Stomach (tissue), 9 donors: Measurements from ENCODE around the gene ACE. TPM values are rescaled to one million over a fixed set of nuclear protein-coding genes. Genes with fewer than 3 reads are reported as not detected.

Experiments used
- DNase-seq, 2 donors: peaks; one replicate each; pipeline versions ENCODE4 v3.0.0 to v3.0.0-alpha.2; 2013 to 2019
- H3K27ac ChIP-seq, 5 donors: fragments of 200-600 bp in 4 of 5; sonication (generic) in 4 of 5; one replicate each; pipeline ENCODE4 v1.5.1; 2013 to 2019; ENCODE audit warnings: mild to moderate bottlenecking in 1 of 5, moderate library complexity in 1 of 5
- H3K27me3 ChIP-seq, 3 donors: fragments of 200-600 bp; sonication (generic); one replicate each; pipeline ENCODE4 v1.5.1; 2017 to 2019; ENCODE audit warnings: mixed run types in 1 of 3
- H3K36me3 ChIP-seq, 4 donors: fragments of 200-600 bp; sonication (generic); 1 replicate in 3 of 4; 2 replicates in 1 of 4; pipeline ENCODE4 v1.5.1; 2016 to 2019
- H3K4me1 ChIP-seq, 4 donors: fragments of 200-600 bp; sonication (generic); one replicate each; pipeline ENCODE4 v1.5.1; 2016 to 2019
- H3K4me3 ChIP-seq, 4 donors: fragments of 200-600 bp; sonication (generic) in 3 of 4; one replicate each; pipeline ENCODE4 v1.5.1; 2016 to 2019; ENCODE audit warnings: mild to moderate bottlenecking in 1 of 4
- H3K9me3 ChIP-seq, 4 donors: fragments of 200-600 bp; sonication (generic); one replicate each; pipeline ENCODE4 v1.5.1; 2016 to 2019
- CTCF ChIP-seq, 7 experiments: fragments of 450-650 bp in 4 of 7; fragments of 200-600 bp in 3 of 7; sonication (generic) in 3 of 7; IDR thresholded peaks; one replicate each; pipeline ENCODE4 v1.5.1; 2016 to 2019; ENCODE audit warnings: antibody characterized with exemption in 7 of 7, control low read depth in 2 of 7, mild to moderate bottlenecking in 1 of 7
- EP300 ChIP-seq: sonication (generic); formaldehyde crosslinking; IDR thresholded peaks from one replicate; pipeline ENCODE4 v1.6.1; 2017; ENCODE audit warnings: antibody characterized with exemption
- POLR2A ChIP-seq, 4 donors: fragments of 450-650 bp; IDR thresholded peaks; one replicate each; pipeline ENCODE4 v1.6.1; 2016; ENCODE audit warnings: antibody characterized with exemption in 4 of 4, control low read depth in 2 of 4, mild to moderate bottlenecking in 1 of 4, moderate library complexity in 1 of 4
- POLR2AphosphoS5 ChIP-seq, 3 donors: sonication (generic); formaldehyde crosslinking; IDR thresholded peaks; one replicate each; pipeline ENCODE4 v1.6.1; 2016; ENCODE audit warnings: antibody characterized with exemption in 3 of 3
- WGBS, 5 donors: extraction: QIAGEN DNeasy Blood & Tissue Kit in 3 of 5; methylation state at CpG; one replicate each; pipeline versions ENCODE4 v1.1.5 to v1.1.7; 2013 to 2018; 5-methylcytosine and 5-hydroxymethylcytosine counted together
- intact Hi-C: fragments of 100-400 bp; cut with DNase I; formaldehyde crosslinking; loops from one replicate; pipeline ENCODE4 v1.15.1; 2023; ENCODE audit warnings: low total_unique reads
- polyA plus RNA-seq, 3 donors: library from polyadenylated mRNA; stranded (reverse); fragments of 200-250 nt; gene quantifications; one replicate each; pipeline ENCODE4 v1.2.3, GENCODE V29; 2013
- total RNA-seq, 5 donors: library from RNA; depleted of rRNA; stranded (reverse); fragments of >200 nt; gene quantifications; one replicate each; pipeline versions ENCODE4 v1.1.0 to v1.2.3, GENCODE V29; 2014 to 2016
- donor health status: healthy with polysubstance abuse.
- donor health status: Bipolar disorder and iron deficiency.
- donor health status: healthy.

Gene ACE
- total and polyA plus RNA-seq, 8 donors: 1.3 to 232 (median 4.4) TPM

- peaks cover 0 to 37% (median 8%) of the 10 kb centered on the region in 3 donors for H3K27me3 ChIP-seq
- H3K36me3 ChIP-seq: no peaks in the 10 kb centered on the region
- H3K9me3 ChIP-seq: no peaks in the 10 kb centered on the region
- no peak for TF ChIP-seq EP300
- no peak for TF ChIP-seq POLR2AphosphoS5 (IDR thresholded peaks at IDR 0.05)
- TF ChIP-seq POLR2A (IDR thresholded peaks at IDR 0.05): no peak
- H3K4me3 ChIP-seq: no peak overlapping the region
- no peak overlapping the region for H3K27ac ChIP-seq
- intact Hi-C loops: no loop called here
- 72 to 91% (median 86%) methylated on average over 8 to 9 of the region's 9 CpGs for WGBS, 5 donors
- no peak for DNase-seq
- H3K4me1 ChIP-seq: peaks cover 2 to 4% (median 3%) of the 10 kb centered on the region in 4 donors
Observed at GRCh38 chr17:63528183-63528582, 51.3 kb downstream of the ACE start.

GRCh38 chr17:63529711-63530556 lies 53.1 kb downstream of the ACE start:
- intact Hi-C loops: no loop called here
- no peak for TF ChIP-seq CTCF (IDR thresholded peaks at IDR 0.05)
- no peak for TF ChIP-seq POLR2A (IDR thresholded peaks at IDR 0.05)
- no peak for TF ChIP-seq EP300
- TF ChIP-seq POLR2AphosphoS5 (IDR thresholded peaks at IDR 0.05): no peak
- WGBS, 5 donors: 77 to 82% (median 78%) methylated on average over 20 to 26 of the region's 26 CpGs
- Histone ChIP-seq H3K27me3 (peaks cover 0 to 23% (median 0%) of the 10 kb centered on the region in 3 donors), H3K36me3 (no peaks in the 10 kb centered on the region), H3K27ac (no peak overlapping the region), H3K4me3 (no peak overlapping the region), H3K4me1 (no peaks in the 10 kb centered on the region), H3K9me3 (no peaks in the 10 kb centered on the region)
- DNase-seq: no peak

DNA sequence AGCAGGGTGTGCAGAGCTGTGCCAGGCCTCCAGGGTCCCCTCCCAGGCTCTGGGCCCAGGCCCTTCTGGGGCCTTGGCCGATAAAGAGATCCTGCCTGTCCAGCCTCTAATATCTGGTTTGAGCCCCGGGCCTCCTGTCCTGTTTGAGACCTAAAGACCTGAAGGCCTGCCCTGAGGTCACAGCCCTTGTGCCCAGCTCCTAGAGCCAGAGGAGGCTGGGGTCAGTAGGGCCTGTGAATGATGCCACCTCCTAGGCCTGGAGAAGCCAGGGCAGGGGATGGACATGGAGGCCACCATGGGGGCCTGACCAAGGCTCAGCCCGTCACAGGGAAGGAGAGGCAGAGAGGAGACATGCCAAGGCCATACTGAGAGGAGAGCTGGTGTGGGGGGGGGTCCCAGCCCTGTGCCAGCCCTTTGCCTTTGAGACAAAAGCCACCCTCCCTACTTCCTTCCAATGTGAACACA lies 53.7 kb downstream of the ACE start:
- Histone ChIP-seq H3K27ac (no peak overlapping the region), H3K4me1 (no peaks in the 10 kb centered on the region), H3K4me3 (no peak overlapping the region), H3K27me3 (peaks cover 0 to 23% (median 0%) of the 10 kb centered on the region in 3 donors), H3K9me3 (no peaks in the 10 kb centered on the region), H3K36me3 (no peaks in the 10 kb centered on the region)
- no peak for DNase-seq
- WGBS, 5 donors: 80 to 97% (median 87%) methylated on average over 3 of the region's 3 CpGs
- TF ChIP-seq POLR2AphosphoS5 (IDR thresholded peaks at IDR 0.05) (no peak), EP300 (no peak), CTCF (IDR thresholded peaks at IDR 0.05) (no peak), POLR2A (IDR thresholded peaks at IDR 0.05) (no peak)
- intact Hi-C loops: no loop called here

DNA sequence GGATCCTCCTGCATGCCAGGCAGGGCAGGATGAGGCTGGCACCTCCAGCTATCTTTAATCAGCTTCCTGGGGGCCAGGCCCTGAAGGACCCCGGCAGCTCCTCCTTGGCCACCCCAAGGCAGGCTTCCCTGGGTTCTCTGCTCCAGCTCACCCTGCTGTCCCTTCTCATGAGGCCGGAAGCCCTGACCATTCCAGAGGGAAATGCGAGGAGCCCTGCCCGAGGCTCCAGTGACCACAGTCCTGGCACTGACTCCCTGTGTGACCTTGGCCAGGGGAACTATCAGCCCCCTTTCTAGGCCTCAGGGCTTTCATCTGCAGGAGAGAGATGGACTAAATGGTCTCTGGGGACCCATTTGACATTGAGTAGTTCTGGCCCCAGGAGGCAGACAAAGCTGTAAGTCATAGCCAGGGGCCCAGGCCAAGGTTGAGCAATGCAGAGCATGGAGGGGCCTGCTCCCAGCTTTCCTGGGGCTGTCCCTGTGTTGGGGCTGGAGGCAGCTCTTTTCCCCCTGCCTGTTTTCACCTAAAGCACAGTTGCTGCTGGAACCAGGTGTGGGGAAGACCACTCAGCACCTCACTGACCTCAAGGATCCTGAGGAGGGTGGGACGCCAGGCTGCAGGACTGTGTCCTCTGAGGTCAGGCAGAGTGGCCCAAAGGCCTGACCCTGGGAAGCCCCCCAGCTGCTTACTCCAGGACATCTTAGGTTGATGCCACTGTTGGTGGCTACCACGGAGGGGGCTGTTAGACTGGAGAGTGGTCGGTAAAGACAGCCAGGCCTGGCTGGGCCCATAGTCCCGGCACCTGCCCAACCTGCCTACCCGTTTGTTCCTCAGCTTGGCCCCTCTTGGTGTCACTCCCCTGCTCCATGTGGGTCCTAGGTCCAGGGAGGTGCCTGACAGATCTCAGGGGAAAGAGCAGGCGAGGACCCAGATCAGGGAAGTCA lies 54.4 kb downstream of the ACE start:
- Histone ChIP-seq H3K4me3 (no peak overlapping the region), H3K9me3 (no peaks in the 10 kb centered on the region), H3K36me3 (no peaks in the 10 kb centered on the region), H3K27ac (no peak overlapping the region), H3K27me3 (peaks cover 0 to 26% (median 0%) of the 10 kb centered on the region in 3 donors), H3K4me1 (no peaks in the 10 kb centered on the region)
- no peak for TF ChIP-seq EP300
- TF ChIP-seq POLR2A (IDR thresholded peaks at IDR 0.05): no peak
- no peak for TF ChIP-seq POLR2AphosphoS5 (IDR thresholded peaks at IDR 0.05)
- no peak for TF ChIP-seq CTCF (IDR thresholded peaks at IDR 0.05)
- intact Hi-C loops: no loop called here
- 86 to 89% (median 87%) methylated on average over 9 to 10 of the region's 10 CpGs for WGBS, 5 donors
- DNase-seq: no peak
